HG03565 (cell line): ENCODE results near the gene EMILIN2.

Source experiments
- ATAC-seq: cut with Tn5 transposase; IDR thresholded peaks from one replicate; pipeline ENCODE4 v1.9.1; 2021; ENCODE audit warnings: mild to moderate bottlenecking, moderate library complexity; ENCODE audit not compliant: unreplicated experiment

Gene EMILIN2

DNA sequence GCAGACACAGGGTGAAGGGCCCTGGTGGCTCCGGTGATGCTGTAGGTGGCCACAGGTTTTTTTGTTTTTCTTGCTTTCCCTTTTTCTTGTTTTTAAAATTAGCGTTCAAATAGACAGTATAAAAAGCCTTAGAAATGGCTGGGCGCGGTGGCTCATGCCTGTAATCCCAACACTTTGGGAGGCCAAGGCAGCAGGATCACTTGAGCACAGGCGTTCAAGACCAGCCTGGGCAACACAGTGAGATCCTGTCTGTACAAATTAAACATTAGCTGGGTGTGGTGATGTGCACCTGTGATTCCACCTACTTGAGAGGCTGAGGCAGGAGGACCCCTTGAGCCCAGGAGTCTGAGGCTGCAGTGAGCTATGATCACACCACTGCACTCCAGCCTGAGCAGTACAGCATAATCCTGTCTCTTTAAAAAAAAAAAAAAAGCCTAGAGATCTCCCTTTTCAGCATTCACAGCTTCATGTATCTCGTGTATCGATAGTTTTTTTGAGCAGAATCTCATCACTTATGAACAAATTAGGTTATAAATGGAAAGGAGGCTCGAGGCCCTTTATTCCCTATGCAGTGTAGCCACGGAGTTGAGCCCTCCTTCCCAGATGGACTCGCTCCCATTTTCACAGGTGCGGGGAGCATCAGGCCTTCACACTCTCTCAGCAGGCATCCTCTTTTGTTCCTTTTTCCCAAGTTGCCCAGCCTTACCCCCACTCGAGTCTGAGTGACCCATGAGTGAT is 50.8 kb downstream of the EMILIN2 start:
- ATAC-seq, result no peak

DNA sequence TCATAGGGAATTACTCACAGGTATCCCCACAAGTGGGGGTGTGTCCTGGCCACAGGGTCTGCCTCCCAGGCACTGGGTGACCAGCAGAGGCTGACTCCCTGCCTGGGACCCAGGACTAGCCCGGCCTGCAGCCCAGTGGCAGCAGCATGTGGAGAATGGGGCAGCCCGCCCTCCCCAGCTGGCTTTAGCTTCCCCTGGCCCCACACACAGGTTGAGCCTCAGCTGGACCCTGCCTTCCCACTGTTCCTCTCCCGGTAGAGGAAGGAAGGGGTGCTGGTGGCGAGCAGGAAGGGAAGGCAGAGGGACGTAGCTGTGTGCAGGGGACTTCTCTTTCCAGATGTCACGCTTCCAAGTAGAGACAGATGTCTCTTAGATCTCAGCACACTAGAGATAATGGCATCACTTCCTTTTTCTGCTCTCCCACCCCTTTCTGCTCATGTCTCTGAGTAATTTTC is 51.4 kb downstream of the EMILIN2 start:
- no peak for ATAC-seq

DNA sequence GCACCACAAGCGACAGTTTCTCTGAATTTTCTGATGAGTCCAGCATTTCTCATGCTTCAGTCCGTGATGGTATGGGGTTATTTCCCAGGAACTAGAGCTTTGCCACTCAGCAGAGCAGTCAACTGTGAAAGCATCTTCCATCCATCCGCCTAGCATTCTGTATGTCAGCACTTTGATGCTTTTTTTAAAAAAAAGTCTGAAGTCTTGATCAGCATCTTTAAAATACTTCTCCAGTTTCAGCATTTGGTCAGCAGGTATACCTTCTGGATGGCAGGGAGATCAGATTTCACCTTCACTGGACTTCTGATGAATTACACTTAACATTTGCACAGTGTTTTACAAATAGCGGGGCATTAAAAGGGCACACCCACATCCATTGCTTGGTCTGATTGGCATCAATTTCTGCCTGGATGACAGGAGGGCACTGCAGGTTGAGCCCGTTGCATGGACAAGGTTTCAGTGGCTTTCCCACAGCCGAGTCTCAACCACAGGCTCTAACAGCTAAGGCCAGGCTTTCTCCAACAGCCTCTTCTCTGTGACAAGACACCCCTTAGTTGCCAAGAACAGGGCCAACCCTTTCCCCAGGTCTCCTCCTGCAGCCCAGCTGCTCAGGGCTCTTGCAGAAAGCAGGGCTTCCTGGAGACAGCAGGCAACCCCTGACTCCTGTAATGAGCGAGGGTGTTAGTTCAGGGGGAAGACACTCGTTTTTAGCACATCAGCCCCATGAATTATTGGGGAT is 54.0 kb downstream of the EMILIN2 start:
- no peak for ATAC-seq

DNA sequence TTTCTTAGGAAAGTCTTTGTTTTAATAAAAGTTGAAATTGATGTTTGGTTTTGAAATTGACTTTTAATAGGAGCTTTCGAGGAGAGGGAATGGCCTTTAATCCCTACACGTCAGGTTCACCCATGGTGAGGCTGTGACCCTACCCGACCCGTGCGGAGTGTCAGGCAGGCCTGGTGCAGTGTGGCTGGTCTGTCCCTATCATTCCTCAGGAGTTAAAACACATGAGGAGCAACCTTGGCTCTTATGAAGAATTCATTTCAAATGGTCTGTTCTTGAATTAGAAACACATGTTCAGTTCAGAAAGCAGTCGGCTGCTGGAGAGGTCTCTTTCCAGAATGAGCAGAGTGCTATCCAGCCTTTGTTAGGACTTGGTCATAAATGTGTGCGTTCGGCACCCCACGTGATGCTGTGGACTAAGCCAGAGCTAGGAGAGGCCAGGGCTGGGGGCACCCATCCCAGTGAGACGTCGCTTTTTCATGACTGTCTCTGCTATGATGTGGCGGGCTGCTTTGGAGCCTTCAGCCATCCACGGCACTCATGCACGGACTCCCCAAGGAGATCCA is 54.7 kb downstream of the EMILIN2 start:
- no peak for ATAC-seq

DNA sequence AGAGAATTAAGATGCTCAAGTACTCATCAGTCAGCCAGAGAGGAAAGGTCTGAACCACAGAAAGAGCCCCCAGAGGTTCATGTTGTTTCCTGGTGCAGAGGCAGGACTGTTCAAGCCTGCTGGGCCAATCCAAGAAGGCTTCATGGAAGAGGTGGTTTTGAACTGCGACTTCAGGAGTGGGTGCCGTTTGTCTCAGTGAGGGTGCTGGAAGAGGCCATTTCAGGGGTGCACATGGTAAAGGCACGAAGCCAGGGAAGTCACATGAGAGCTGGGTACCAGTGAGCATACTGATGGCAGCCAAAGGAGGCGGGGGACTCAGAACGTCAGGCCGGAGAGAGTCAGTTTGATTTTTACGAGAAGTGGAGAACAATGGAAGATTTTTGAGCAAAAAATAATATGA is 55.5 kb downstream of the EMILIN2 start:
- ATAC-seq, result no peak

DNA sequence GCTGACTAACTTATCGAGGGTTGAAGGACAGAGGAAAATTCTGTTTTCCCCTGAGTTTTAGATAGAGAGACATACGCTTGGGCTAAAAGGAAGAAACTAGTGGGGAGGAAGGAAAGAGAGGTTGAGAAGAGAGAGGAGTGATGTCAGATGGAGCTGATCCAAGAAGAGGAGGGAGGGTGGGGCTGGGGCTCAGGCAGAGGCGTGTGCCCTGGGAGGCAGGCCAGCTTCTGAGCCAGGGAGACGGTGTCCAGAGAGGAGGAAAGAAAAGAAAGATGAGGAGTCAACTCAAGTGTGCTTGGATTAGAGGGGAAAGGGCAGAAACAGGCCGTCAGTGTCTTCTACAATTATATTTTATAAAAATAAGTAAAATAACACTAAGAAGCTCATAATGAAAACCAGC is 56.2 kb downstream of the EMILIN2 start:
- no peak for ATAC-seq

DNA sequence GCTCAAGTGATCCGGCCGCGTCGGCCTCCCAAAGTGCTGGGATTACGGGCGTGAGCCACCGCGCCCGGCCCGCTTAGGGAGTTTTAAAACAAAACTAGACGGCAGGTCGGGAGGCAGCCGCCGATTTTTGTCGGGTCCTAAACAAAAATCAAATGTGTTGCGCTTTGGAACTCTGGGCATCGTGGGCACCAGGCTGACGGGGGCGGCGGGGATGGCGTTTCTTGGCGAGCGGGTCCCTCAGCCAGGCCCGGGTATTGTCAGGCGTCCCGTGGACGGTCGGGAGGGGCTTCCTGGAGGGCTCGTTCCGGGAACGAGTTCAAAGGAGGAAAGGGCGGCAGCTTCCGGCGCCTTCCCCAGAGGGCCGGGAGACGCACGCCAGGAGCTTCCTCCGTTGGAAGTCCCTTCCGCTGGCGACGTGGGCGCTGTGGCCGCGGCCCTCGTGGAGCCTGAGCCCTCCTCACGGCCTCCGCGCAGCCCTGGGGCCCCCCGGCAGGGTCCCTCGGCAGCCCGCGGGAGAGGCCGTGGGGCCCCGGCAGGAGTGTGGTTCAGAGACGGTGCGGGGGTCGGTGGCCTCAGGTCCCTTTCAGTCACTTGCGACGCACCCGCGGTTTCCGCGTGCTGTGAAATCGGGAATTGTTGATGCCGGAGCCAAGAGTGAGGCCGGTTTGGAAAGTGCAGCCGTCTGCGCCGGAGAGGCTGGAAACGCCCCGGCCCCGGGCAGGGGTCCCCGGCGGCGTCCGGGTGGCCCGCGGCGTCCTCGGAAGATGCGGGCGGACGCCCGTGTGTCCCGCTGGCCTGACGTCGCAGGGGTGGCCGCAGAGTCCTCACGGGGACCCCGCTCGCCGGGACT is 59.3 kb downstream of the EMILIN2 start:
- peak; percentile 12 for ATAC-seq

DNA sequence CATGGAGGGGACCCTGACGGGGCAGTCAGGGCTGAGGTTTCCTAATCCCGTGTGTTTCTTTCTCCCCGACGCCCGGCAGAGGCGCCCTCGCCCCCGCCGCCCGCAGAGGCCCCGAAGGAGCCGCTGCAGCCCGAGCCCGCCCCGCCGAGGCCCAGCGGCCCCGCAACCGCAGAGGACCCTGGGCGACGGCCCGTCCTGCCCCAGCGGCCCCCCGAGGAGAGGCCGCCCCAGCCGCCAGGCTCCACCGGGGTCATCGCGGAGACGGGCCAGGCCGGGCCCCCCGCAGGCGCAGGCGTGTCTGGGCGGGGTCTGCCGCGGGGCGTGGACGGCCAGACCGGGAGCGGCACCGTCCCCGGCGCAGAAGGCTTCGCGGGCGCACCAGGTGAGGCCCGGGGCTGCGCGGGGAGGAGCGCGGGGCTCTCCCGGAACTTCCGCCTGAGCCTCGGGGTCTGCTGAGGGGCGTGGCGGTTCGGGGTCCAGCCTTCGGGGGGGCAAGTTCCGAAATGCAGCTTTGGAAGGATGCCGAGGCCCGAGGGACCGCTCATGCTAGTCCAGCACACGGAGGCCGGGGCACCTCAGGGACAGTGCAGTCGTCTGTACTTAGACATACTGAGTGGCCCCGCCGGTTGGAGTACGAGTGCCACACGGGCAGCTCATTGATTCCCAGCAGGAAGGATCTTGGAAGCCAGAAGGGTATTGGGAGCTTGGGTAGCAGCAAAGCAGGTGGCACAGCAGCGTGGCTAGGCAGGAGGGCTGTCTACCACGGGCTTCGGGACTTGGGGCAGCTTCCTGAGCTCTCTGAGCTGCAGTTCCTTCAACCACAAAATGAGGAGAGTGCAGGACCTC is 60.1 kb downstream of the EMILIN2 start:
- ATAC-seq, result peak; percentile 39

DNA sequence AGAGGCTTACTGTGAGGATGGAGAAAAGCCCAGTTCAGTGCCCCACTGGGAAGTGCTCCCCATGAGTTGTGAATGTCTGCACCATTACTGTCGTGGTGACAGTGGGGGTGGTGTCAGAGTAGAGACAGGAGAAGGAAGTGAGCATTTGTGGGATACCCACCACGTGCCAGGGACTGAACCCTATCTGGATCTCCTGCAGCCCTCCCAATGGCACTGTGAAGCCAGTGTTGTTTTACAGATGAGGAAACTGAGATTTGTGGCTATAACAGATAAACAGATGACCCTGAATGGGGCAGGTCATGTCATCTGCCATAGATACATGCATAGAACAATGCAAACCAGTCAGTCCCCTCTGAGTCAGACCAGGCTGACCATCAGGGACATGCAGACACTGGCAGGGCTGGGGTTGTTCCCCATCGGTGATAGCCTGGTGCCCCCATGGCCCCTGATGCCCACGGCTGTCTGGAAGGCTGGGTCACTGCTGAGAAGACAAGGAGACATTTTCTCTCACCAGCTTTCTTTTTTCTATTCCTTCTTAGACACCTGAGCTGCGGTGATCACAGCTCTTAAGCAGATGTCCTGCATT is 60.8 kb downstream of the EMILIN2 start:
- ATAC-seq, result no peak

DNA sequence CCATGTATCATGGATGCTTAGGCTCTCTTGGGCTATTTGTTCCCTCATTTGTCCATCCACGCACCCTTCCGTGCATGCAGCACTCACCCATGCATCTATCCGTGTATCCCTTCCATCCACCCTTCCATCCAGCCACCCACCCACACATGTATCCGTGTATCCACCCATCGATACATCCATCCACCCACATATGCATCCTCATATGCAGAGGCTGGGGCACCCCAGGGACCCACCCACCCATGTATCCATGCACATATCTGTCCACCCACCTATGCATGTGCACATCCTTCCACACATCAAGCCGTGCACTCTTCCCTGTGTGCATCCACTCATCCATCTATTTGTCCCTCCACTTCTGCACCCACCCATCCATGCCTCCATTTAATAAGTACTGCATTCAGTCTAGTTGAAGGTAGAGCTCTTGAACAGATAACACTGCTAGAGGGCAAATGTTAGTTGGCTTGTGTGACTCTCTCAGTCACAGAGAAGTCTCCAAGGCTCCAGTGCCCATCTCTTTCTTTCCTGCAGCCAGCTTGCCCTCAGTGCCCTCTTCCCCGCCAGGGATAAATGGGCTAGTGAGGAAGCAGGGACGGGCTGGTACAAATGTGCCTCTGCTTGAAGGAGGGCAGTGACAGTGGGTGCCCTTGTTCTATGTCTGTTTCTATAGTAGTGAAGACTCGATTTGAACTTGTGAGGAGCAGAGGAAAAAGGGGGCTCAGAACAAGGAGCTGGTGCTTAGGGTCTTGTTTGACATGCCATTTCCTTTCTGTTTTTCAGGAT is 61.5 kb downstream of the EMILIN2 start:
- ATAC-seq, result no peak

DNA sequence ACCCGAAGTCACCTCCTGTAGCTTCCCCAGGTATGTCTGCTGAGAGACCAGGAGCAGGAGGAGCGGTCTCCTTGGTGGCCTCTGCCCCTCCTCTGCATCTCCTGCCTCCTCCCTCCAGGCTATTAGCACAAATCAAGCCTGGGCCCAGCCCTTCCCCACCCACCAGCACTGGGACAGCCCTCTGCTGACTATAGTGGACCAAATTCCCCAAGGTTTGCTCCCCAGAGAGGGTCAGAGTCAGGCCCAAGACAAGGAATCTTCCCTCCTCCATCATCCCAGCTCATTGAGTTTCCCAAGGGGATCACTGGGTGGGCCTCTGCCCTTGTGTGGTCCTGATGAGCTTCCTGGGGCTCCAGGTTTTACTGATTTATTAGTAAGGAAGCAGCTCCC is 62.1 kb downstream of the EMILIN2 start:
- ATAC-seq, result no peak

DNA sequence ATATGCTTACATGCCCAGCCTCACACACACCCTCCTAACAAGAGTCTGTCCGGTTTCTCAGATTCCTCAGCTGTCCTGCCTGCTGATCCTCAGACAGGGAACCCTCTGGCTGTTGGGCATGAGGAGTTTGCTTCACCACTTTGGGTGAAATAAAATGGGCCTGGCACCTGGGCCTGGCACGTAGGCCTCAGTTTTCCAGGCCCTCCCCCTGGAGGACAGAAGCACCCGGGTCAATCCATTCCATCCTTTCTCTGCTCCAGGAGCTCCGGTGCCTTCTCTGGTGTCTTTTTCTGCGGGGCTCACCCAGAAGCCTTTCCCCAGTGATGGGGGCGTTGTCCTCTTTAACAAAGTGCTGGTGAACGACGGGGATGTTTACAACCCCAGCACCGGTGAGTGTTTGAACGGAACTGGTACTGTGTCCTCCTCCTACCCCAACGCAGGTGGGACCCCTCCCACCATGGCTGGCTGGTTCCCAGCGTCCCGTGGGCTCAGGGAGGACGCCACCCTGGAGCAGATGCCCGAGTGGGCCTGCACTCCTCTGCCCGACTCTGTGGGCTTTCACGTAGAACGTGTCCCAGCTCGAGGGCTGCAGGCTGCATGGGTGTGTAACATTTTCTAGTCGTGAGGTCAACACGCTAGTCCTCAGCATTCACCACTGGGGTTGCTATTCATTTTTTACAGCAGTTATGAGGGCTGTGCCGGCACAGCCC is 62.8 kb downstream of the EMILIN2 start:
- ATAC-seq, result no peak

DNA sequence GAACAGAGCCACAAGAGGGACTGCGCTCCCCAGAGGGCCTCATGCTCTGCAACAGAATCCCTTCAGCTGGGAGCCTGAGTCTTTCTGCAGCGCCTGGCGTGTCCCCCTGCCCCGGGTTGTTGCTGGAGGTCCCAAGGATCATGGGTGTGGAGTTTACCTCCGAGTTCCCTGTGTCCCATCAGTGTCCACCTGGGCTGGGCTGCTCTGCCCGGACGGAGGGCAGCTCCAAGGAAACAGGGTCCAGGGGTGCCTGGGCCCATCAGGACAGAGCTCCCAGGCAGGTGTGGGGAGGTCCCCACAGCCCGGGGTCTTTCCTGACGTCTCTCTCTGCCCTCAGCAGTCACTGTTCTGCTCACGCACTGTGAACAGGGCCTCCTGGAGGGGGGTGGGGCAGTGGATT is 63.5 kb downstream of the EMILIN2 start:
- ATAC-seq, result no peak

DNA sequence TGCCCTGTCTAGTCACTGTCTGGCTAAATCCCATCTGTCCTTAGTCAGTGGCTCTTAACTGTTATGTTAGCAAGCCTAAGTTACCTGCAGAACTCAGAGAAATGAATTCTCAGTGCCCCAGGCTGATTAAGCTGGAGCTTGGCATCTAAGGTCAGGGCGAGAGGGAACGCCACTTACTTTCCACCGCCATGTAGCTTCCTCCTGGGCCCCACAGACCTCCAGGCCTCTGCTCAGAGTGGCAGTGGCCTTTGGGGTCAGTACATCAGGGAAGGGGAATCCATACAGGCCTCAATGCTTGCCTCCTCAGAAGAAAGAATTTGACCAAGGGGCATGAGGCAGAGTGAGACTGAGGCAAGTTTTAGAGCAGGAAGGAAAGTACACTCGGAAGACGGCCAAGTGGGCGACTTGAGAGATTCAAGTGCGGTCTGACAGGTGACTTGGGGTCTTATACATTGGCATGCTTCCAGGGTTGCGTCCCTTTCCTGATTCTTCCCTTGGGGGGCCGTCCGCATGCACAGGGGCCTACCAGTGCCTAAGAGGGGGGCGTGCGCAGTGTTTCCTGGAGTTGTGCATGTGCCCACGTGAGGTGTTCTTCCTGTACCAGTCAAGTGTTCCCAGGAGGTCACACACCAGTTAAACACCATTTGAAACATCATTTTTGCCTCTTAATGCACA is 64.1 kb downstream of the EMILIN2 start:
- no peak for ATAC-seq

DNA sequence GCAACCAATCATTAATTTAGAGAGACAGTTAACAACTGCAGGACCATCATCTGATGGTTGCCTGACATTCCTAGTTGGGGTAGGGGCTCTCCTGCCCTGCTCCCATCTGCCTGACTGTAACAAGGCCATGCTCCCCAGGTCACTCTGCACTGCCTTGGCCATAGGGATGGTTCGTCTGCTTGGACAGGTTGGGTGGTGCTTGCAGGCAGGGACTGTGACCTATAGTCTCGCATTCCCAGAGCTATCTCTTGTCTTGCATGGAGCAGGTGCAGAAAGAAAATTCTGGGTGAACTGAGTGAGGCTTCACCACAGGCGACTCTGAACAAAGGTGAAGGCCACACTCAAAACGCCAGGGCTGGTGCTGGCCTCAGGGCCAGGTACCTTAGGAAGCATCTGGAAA is 64.7 kb downstream of the EMILIN2 start:
- no peak for ATAC-seq

DNA sequence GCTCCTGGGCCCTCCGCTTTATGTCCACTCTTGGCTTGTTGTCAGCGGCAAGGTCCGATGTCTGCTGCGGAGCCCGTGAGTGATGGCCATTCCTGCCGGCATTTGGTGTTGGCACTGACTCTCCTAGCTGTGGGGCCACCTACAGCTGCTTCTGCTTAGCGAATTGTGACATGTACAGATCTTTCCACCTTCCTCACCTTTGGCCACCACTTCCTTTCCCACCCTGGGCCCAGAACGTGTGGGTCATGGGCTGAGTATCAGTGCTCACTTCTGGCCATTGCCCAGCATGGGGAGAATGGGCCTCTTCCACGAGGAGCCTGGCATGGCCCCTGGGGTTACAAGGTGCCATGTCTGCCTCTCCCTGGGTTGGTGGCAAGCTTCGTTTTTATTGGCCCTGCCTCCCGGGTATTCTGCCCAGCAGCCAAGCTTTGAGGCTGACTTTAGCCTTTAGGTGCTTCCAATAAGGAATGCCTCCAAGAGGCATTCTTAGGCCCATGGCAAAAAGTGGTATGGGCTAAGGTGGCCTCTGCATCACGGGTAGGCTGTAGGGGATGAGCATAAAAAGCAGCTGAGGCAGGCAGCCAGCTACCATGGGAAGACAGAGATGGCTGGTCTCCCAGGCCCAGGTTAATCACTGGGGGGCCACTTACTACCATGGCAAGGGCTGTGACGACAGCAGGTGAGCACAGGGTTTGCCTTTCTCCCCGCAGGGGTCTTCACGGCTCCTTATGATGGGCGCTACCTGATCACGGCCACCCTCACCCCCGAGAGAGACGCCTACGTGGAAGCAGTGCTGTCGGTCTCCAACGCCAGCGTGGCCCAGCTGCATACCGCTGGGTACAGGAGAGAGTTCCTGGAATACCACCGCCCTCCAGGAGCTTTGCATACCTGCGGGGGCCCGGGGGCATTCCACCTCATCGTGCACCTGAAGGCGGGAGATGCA is 65.8 kb downstream of the EMILIN2 start:
- ATAC-seq, result no peak
